Esophagus muscularis mucosa (tissue), 4 donors: Measurements from ENCODE around the gene SLFN12. TPM values are rescaled to one million over a fixed set of nuclear protein-coding genes. Genes with fewer than 3 reads are reported as not detected.
"Not testable (repeated sequence)": the region's sequence is repeated elsewhere in the genome, so short reads cannot be mapped to it uniquely, and the experiment has no call there.

Experiments
- DNase-seq: peaks from one replicate; pipeline ENCODE4 v3.0.0-alpha.2; 2017; ENCODE audit errors: extremely low spot score
- H3K27ac ChIP-seq, 4 donors: fragments of 200-600 bp; sonication (generic); replicated peaks in 1 of 4; 1 replicate in 3 of 4; 2 replicates in 1 of 4; pipeline ENCODE4 v1.5.1; 2016 to 2019; ENCODE audit warnings: mild to moderate bottlenecking in 1 of 4
- H3K27me3 ChIP-seq, 4 donors: fragments of 200-600 bp; sonication (generic); one replicate each; pipeline versions ENCODE4 v1.5.1 to v1.6.0; 2016 to 2019
- H3K36me3 ChIP-seq, 4 donors: fragments of 200-600 bp; sonication (generic); one replicate each; pipeline ENCODE4 v1.5.1; 2016 to 2019
- H3K4me1 ChIP-seq, 4 donors: fragments of 200-600 bp; sonication (generic); one replicate each; pipeline ENCODE4 v1.5.1; 2016 to 2019
- H3K4me3 ChIP-seq, 4 donors: fragments of 200-600 bp; sonication (generic); 1 replicate in 2 of 4; 2 replicates in 2 of 4; pipeline ENCODE4 v1.5.1; 2016 to 2019; ENCODE audit warnings: mild to moderate bottlenecking in 4 of 4, moderate library complexity in 1 of 4
- H3K9me3 ChIP-seq, 4 donors: fragments of 200-600 bp; sonication (generic); 1 replicate in 3 of 4; 2 replicates in 1 of 4; pipeline ENCODE4 v1.5.1; 2016 to 2019
- EP300 ChIP-seq: sonication (generic); formaldehyde crosslinking; IDR thresholded peaks from one replicate; pipeline ENCODE4 v1.6.1; 2017; ENCODE audit warnings: antibody characterized with exemption
- POLR2A ChIP-seq: fragments of 450-650 bp; IDR thresholded peaks from one replicate; pipeline ENCODE4 v1.6.1; 2017; ENCODE audit warnings: antibody characterized with exemption, moderate library complexity, mild to moderate bottlenecking, low read depth
- POLR2AphosphoS5 ChIP-seq, 2 donors: sonication (generic); formaldehyde crosslinking; IDR thresholded peaks; one replicate each; pipeline ENCODE4 v1.6.1; 2017; ENCODE audit warnings: antibody characterized with exemption in 2 of 2
- WGBS: methylation state at CpG from one replicate; pipeline ENCODE4 v1.1.5; 2018; 5-methylcytosine and 5-hydroxymethylcytosine counted together
- intact Hi-C: fragments of 100-400 bp; cut with DNase I; formaldehyde crosslinking; loops from one replicate; pipeline ENCODE4 v1.15.1; 2023
- total RNA-seq, 4 donors: library from RNA; depleted of rRNA; stranded (reverse); fragments of >200 nt; gene quantifications; one replicate each; pipeline versions ENCODE4 v1.1.0 to v1.2.1, GENCODE V29; 2016
- TF ChIP-seq, protein P1 (sequence below), 3 experiments: fragments of 200-600 bp in 2 of 3; fragments of 450-650 bp in 1 of 3; sonication (generic) in 2 of 3; IDR thresholded peaks; one replicate each; pipeline ENCODE4 v1.5.1; 2017 to 2019; ENCODE audit warnings: antibody characterized with exemption in 3 of 3, mild to moderate bottlenecking in 2 of 3, moderate library complexity in 1 of 3

Gene SLFN12
- total RNA-seq, 4 donors from 2014 or later: 6.6 to 11.2 (median 7.7) TPM

DNA sequence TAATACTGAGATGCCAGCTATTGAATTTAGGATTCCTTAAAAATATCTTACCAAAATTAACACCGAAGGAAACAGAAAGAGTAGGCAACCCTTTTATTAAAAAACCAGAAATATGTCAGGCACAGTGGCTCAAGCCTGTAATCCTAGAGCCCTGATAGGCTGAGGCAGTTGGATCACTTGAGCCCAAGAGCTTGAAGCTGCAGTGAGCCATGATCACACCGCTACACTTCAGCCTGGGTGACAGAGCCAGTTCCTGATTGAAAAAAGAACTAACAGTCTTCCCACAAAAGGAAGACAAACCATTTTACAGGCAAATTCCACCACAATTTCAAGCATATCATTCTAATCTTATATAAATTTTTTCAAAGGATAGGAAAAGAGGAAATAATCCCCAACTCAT lies 15.6 kb downstream of the SLFN12 start:
- peaks cover 9 to 34% (median 21%) of the 10 kb centered on the region in 4 donors for H3K36me3 ChIP-seq
- 97% methylated on average over 2 of the region's 2 CpGs for WGBS
- no peak overlapping the region for H3K27ac ChIP-seq
- H3K27me3 ChIP-seq: no peaks in the 10 kb centered on the region
- H3K9me3 ChIP-seq: peaks cover 0 to 9% (median 3%) of the 10 kb centered on the region in 4 donors
- TF ChIP-seq POLR2AphosphoS5 (IDR thresholded peaks at IDR 0.05) (no peak), EP300 (no peak), POLR2A (no peak)
- TF ChIP-seq, protein P1, sequence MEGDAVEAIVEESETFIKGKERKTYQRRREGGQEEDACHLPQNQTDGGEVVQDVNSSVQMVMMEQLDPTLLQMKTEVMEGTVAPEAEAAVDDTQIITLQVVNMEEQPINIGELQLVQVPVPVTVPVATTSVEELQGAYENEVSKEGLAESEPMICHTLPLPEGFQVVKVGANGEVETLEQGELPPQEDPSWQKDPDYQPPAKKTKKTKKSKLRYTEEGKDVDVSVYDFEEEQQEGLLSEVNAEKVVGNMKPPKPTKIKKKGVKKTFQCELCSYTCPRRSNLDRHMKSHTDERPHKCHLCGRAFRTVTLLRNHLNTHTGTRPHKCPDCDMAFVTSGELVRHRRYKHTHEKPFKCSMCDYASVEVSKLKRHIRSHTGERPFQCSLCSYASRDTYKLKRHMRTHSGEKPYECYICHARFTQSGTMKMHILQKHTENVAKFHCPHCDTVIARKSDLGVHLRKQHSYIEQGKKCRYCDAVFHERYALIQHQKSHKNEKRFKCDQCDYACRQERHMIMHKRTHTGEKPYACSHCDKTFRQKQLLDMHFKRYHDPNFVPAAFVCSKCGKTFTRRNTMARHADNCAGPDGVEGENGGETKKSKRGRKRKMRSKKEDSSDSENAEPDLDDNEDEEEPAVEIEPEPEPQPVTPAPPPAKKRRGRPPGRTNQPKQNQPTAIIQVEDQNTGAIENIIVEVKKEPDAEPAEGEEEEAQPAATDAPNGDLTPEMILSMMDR (IDR thresholded peaks at IDR 0.05): no peak
- intact Hi-C loops: no loop called here
- DNase-seq: no peak
- H3K4me1 ChIP-seq: no peaks in the 10 kb centered on the region
- H3K4me3 ChIP-seq: no peak overlapping the region

GRCh38 chr17:35414707-35415106 lies 17.6 kb downstream of the SLFN12 start:
- DNase-seq, H3K9me3 ChIP-seq, H3K27ac ChIP-seq, H3K27me3 ChIP-seq, H3K4me1 ChIP-seq, intact Hi-C loops, H3K4me3 ChIP-seq: not testable (repeated sequence)
- H3K36me3 ChIP-seq: peaks cover 14 to 45% (median 36%) of the 10 kb centered on the region in 4 donors
- 95% methylated on average over 2 of the region's 2 CpGs for WGBS

DNA sequence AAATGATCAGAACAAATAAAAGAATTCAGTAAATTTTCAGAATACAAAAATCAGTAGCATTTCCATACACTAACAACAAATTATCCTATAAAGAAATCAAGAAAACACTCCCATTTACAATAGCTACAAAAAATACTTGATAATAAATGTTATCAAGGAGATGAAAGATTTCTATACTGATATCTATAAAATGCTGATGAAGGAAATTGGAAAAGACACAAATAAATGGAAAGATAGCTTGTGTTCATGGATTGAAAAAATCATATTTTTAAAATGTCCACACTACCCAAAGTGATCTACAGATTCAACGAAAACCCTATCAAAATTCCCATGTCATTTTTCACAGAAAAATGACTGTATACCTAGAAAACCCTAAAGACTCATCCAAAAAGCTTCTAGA lies 18.1 kb downstream of the SLFN12 start:
- WGBS: 90% methylated on average over 1 of the region's 1 CpG
- Histone ChIP-seq H3K4me3 (no peak overlapping the region), H3K27me3 (no peaks in the 10 kb centered on the region), H3K4me1 (no peaks in the 10 kb centered on the region), H3K27ac (no peak overlapping the region), H3K36me3 (peaks cover 14 to 43% (median 33%) of the 10 kb centered on the region in 4 donors), H3K9me3 (peaks cover 0 to 9% (median 3%) of the 10 kb centered on the region in 4 donors)
- TF ChIP-seq POLR2AphosphoS5 (IDR thresholded peaks at IDR 0.05): no peak
- no peak for TF ChIP-seq POLR2A
- TF ChIP-seq, protein P1 (IDR thresholded peaks at IDR 0.05): no peak
- TF ChIP-seq EP300: no peak
- DNase-seq: no peak
- intact Hi-C loops: no loop called here

DNA sequence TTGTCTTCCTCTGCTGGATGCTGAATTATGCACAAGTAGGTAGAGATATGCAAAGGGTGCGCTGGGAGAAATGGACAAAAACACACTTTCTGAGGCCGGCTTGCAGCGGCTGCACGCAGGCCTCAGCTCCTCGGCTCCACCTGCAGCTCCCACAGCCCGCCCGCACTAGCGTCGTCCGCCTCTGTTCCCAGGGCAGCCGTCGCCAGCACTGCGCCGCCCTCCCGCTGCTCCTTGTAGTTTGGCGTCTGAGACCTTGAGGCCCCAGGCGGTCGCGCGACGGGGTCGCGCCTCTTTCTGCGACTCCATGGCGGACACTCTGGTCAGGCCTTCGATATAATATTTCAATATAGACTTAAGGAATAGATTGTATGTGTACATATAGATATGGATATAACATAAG lies 24.8 kb downstream of the SLFN12 start:
- DNase-seq: no peak
- TF ChIP-seq, protein P1 (IDR thresholded peaks at IDR 0.05): no peak
- TF ChIP-seq POLR2A (no peak), POLR2AphosphoS5 (IDR thresholded peaks at IDR 0.05) (no peak), EP300 (no peak)
- WGBS: 88% methylated on average over 26 of the region's 26 CpGs
- peaks cover 9 to 42% (median 31%) of the 10 kb centered on the region in 4 donors for H3K36me3 ChIP-seq
- intact Hi-C loops: no loop called here
- H3K27me3 ChIP-seq: no peaks in the 10 kb centered on the region
- no peak overlapping the region for H3K27ac ChIP-seq
- H3K4me3 ChIP-seq: no peak overlapping the region
- no peaks in the 10 kb centered on the region for H3K9me3 ChIP-seq
- H3K4me1 ChIP-seq: no peaks in the 10 kb centered on the region

GRCh38 chr17:35406568-35406967 lies 25.7 kb downstream of the SLFN12 start:
- 92% methylated on average over 1 of the region's 1 CpG for WGBS
- Histone ChIP-seq H3K4me1 (no peaks in the 10 kb centered on the region), H3K36me3 (peaks cover 4 to 39% (median 28%) of the 10 kb centered on the region in 4 donors), H3K27ac (no peak overlapping the region), H3K27me3 (no peaks in the 10 kb centered on the region), H3K4me3 (no peak overlapping the region), H3K9me3 (no peaks in the 10 kb centered on the region)
- intact Hi-C loops: no loop called here
- DNase-seq: no peak
- TF ChIP-seq, protein P1 (IDR thresholded peaks at IDR 0.05): no peak
- TF ChIP-seq POLR2AphosphoS5 (IDR thresholded peaks at IDR 0.05) (no peak), POLR2A (no peak), EP300 (no peak)
